ENCODE data around the gene NPBWR2.

DNA sequence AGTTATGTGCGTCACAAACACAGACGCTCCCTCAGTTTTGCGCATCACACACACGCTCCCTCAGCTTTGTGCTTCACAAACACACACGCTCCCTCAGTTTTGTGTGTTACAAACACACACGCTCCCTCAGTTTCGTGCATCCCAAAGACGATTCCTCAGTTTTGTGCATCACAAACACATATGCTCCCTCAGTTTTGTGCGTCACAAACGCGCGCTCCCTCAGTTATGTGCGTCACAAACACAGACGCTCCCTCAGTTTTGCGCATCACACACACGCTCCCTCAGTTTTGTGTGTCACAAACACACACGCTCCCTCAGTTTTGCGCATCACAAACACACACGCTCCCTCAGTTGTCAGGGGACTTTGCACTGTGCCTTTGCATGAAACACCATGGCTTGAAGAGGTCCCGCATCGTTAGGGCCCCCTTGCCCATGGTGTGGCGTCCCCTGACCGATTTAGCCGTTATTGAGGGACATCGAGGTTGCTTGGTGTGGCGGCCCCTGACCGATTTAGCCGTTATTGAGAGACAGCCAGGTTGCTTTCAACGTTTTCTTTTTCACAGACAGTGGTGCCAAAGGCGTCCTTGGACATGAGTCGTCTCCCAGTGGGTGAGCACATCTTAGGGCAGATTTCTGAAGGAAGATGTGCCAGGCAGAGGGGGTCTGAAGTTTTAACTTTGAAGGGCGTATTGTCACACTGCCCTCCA, 28.8 kb upstream of the NPBWR2 start:
- no peak for TF ChIP-seq CTCF (conservative IDR thresholded peaks at IDR 0.05)
- no peak for TF ChIP-seq ZFX (IDR thresholded peaks at IDR 0.05)
